GM19023 (cell line): Measurements from ENCODE around the gene PXMP2.
"Not testable (repeated sequence)": the region's sequence is repeated elsewhere in the genome, so short reads cannot be mapped to it uniquely, and the experiment has no call there.

Experiments used
- ATAC-seq: cut with Tn5 transposase; IDR thresholded peaks from one replicate; pipeline ENCODE4 v1.9.1; 2021; ENCODE audit warnings: mild to moderate bottlenecking, moderate library complexity; ENCODE audit not compliant: unreplicated experiment

The PXMP2 gene

DNA sequence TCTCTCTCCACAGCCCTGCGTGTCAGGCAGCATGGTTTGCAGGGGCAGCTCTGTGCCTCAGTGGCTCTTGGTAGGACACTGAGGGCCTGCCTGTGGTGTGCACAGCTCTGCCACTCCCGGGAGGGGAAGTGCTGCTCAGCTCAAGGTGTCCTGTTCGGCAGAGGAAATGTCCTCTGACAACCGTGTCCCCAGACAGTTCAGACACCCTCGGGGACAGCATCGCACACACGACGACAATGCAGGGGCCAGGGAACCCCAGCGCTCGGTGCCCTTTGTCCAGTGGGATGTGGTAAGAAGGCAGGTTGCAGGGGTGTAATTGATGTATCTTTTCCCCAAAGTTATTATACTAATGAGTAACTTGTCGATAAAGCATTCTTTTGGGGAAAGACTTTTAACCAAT lies 60.0 kb downstream of the PXMP2 start:
- no peak for ATAC-seq

DNA sequence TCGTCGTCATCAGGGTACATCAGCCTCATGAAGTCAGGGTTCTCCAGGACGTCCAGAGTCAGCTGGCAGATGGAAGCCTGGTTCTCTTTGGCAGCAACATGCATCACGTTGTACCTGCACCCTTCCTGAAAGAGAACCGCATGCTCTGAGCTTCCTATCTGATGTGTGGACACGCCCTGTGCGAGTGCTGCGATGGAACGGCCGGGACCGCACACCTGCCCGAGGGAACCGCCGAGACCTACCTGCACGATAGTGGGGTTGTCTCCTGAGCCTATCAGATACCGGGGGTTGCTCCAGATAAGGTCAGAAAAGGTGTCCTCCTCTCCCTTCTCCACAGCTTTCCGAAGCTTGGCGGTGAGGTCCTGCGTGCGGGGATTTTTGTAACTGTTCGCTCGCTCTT lies 60.5 kb downstream of the PXMP2 start:
- no peak for ATAC-seq

DNA sequence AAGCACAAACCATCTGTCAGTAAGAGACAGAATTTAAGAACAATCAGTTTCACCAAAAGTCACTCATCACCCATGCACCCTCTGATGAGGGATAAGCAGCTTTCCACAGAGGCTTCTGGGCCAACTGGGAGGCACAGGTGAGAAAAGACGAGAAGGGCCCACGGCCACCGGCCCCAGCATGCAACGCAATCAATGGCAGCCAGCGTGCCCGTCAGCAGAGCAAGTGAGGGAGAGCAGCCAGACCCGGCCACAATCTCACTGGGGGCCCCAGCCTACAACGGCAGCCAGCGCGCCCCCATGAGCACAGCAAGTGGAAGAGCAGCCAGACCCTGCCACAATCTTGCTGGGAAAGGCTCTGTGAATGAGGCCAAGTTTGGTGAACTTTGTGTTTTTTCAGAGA lies 60.9 kb downstream of the PXMP2 start:
- ATAC-seq = no peak

DNA sequence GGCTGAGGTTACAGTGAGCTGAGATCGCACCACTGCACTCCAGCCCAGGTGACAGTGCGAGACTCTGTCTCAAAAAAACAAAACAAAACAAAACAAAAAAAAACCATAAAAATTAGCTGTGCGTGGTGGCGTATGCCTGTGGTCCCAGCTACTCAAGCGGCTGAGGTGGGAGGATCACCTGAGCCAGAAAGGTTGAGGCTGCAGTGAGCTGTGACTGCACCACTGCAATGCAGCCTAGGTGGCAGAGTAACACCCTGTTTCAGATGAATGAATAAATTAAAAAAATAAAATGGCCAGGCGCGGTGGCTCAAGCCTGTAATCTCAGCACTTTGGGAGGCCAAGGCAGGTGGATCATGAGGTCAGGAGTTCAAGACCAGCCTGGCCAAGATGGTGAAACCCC lies 66.3 kb downstream of the PXMP2 start:
- ATAC-seq = not testable (repeated sequence)

DNA sequence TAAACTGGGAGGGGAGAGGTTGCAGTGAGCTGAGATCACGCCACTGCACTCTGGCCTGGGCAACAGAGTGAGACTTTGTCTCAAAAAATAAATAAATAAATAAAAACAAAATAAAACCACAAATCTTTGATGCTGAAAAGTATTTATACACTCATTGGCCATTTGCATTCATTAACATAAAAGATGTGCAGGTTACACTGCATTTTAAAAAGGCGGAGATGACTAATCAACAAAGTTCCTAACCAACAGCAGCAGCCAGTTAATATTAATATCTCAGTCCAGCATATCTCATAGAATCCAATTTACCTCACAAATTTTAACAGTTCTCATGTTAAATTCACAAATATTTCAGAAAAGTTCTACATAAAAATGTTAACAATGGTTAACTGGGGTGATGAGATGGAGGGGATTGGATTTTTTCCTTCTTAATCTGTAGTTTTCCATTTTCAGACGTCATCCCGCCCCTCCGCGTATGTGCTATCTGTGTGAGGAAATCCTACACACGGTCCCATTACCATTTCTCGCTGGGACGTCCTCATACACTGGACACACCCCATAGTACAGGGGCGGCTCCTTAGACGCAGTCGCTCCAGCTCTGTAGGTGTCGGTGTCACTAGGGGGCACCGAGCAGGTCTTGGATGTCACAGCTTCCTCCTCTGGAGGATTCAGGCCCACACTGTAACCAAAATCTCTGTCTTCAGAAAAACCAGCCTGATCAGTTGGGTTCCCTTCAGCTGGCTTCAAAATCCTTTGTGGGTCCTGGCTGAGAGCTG lies 67.0 kb downstream of the PXMP2 start:
- ATAC-seq = no peak
